GM18498 (cell line): ENCODE results near the gene MDM2.

Experiments used
- ATAC-seq: cut with Tn5 transposase; IDR thresholded peaks from one replicate; pipeline ENCODE4 v1.9.1; 2021; ENCODE audit warnings: mild to moderate bottlenecking, moderate library complexity; ENCODE audit not compliant: unreplicated experiment

Gene MDM2

DNA sequence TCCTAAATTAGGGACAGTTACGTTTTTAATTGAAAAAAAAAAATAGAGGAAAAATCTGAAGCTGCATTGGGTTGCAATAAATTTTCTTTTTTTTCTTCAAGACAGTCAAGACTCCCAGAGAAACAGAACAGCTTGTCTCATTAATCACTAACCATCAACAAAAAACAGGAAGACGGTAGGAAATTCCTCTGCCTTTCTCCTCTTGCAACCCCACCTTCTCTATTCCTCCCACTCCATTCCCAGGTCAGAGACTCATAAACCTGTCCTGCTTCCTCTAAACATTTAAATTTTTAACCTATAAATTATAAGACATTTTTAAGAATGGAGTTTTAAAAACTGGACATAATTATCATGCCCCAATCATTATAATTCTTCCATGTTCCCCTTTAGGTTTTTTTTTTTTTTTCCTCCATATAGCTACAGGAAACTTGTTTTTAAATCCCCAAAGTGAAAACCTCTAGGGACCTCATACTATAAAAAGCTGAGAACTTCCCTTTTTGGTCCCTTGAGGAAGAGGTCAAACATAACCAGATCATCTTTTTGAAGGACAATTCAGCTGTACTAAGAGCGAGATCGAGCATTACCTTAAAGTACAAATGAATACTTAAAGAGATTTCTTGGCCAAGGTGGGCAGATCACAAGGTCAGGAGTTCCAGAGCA lies 89.0 kb downstream of the MDM2 start:
- ATAC-seq: no peak

- no peak for ATAC-seq
Measured at GRCh38 chr12:68899251-68899771, 91.3 kb downstream of the MDM2 start.

DNA sequence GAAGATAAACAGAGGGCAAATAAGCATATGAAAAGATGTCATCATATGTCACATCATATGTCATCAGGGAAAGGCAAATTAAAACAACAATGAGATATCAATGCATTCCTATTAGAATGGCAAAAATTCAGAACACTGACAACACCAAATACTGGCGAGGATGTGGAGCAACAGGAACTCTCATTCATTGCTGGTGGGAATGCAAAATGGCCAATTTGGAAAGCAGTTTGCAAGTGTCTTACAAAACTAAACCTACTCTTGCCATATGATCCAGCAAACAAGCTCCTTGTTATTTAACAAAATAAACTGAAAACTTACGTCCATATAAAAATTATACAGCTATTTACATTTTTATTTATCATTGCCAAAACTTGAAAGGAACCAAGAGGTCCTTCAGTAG lies 92.3 kb downstream of the MDM2 start:
- no peak for ATAC-seq
